SK-N-SH treated with all-trans-retinoic acid at 6 μM for 48 hours (cell line): ENCODE results near the gene TEAD1.

Experiments used
- ARNTL ChIP-seq: fragments of 450-650 bp; formaldehyde crosslinking; IDR thresholded peaks from 2 replicates; pipeline ENCODE4 v1.5.0; 2020; ENCODE audit warnings: low read depth, mild to moderate bottlenecking, moderate library complexity, borderline replicate concordance
- BACH2 ChIP-seq: fragments of 250-450 bp; sonication (Bioruptor Pico); IDR thresholded peaks from 2 replicates; pipeline ENCODE4 v1.9.0; 2021; ENCODE audit warnings: mild to moderate bottlenecking, borderline replicate concordance
- CREB5 ChIP-seq: fragments of 250-450 bp; sonication (Bioruptor Pico); IDR thresholded peaks from 2 replicates; pipeline ENCODE4 v1.5.1; 2020; ENCODE audit warnings: low read depth, mild to moderate bottlenecking, moderate library complexity
- PATZ1 ChIP-seq: fragments of 250-450 bp; sonication (Bioruptor Pico); IDR thresholded peaks from 2 replicates; pipeline ENCODE4 v1.8.0; 2020; ENCODE audit warnings: mild to moderate bottlenecking, moderate library complexity, borderline replicate concordance
- POU6F1 ChIP-seq: fragments of 250-450 bp; sonication (Bioruptor Pico); IDR thresholded peaks from 2 replicates; pipeline ENCODE4 v1.8.0; 2021; ENCODE audit warnings: low read depth, mild to moderate bottlenecking, moderate library complexity, borderline replicate concordance
- PPARA ChIP-seq: fragments of 250-450 bp; sonication (Bioruptor Pico); IDR thresholded peaks from 2 replicates; pipeline ENCODE4 v1.5.0; 2020; ENCODE audit warnings: mild to moderate bottlenecking, borderline replicate concordance
- ZC3H10 ChIP-seq: fragments of 250-450 bp; sonication (Bioruptor Pico); IDR thresholded peaks from 2 replicates; pipeline ENCODE4 v1.5.1; 2021; ENCODE audit warnings: mild to moderate bottlenecking, moderate library complexity
- ZFP3 ChIP-seq: fragments of 250-450 bp; sonication (Bioruptor Pico); IDR thresholded peaks from 2 replicates; pipeline ENCODE4 v1.5.0; 2020; ENCODE audit warnings: mild to moderate bottlenecking, moderate library complexity
- ZFP30 ChIP-seq: fragments of 450-650 bp; formaldehyde crosslinking; IDR thresholded peaks from 2 replicates; pipeline ENCODE4 v1.5.0; 2022; ENCODE audit warnings: mild to moderate bottlenecking, moderate library complexity
- ZNF565 ChIP-seq: fragments of 450-650 bp; formaldehyde crosslinking; conservative IDR thresholded peaks from 2 replicates; pipeline ENCODE4 v1.5.0; 2020; ENCODE audit warnings: low read depth, mild to moderate bottlenecking, moderate library complexity
- ZNF8 ChIP-seq: fragments of 450-650 bp; formaldehyde crosslinking; IDR thresholded peaks from 2 replicates; pipeline ENCODE4 v1.5.0; 2020; ENCODE audit warnings: mild to moderate bottlenecking, moderate library complexity
- TF ChIP-seq, protein P1 (sequence below): fragments of 250-450 bp; sonication (Bioruptor Pico); IDR thresholded peaks from 2 replicates; pipeline ENCODE4 v1.5.1; 2021; ENCODE audit warnings: mild to moderate bottlenecking, moderate library complexity

DNA sequence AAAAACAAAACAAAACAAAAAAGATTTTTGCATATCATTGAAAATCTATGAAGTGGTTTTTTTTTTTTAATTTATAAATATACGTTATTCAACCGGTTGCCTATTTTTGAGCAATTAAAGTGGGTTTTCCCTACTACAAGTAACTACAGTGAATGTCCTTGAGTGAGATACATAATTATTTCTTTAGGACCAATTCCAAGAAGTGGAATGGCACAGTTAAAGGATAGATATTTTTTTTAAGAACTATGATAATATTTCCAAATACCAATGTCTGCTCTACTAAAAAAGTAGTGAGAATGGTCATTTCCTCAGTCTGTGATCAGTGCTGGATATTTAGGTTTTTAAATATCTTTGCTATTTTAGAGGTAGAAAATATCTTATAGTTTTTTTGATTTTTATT is 118.8 kb downstream of the TEAD1 start:
- TF ChIP-seq ZNF565 (CRISPR knock-in tag) (no peak), ZNF8 (no peak), ZFP3 (CRISPR knock-in tag) (no peak), ZC3H10 (CRISPR knock-in tag) (no peak), ZFP30 (CRISPR knock-in tag) (no peak), PATZ1 (CRISPR knock-in tag) (no peak), POU6F1 (CRISPR knock-in tag) (no peak), ARNTL (CRISPR knock-in tag) (no peak), CREB5 (CRISPR knock-in tag) (no peak), PPARA (CRISPR knock-in tag) (no peak), BACH2 (CRISPR knock-in tag) (no peak)
- TF ChIP-seq, protein P1, sequence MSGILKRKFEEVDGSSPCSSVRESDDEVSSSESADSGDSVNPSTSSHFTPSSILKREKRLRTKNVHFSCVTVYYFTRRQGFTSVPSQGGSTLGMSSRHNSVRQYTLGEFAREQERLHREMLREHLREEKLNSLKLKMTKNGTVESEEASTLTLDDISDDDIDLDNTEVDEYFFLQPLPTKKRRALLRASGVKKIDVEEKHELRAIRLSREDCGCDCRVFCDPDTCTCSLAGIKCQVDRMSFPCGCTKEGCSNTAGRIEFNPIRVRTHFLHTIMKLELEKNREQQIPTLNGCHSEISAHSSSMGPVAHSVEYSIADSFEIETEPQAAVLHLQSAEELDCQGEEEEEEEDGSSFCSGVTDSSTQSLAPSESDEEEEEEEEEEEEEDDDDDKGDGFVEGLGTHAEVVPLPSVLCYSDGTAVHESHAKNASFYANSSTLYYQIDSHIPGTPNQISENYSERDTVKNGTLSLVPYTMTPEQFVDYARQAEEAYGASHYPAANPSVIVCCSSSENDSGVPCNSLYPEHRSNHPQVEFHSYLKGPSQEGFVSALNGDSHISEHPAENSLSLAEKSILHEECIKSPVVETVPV = no peak
